Measurements from ENCODE around the gene ATG101.
"Not testable (repeated sequence)": the region's sequence is repeated elsewhere in the genome, so short reads cannot be mapped to it uniquely, and the experiment has no call there.

The ATG101 gene

GRCh38 chr12:52116222-52117125, 46.7 kb downstream of the ATG101 start:
- not testable (repeated sequence) for DNase-seq

DNA sequence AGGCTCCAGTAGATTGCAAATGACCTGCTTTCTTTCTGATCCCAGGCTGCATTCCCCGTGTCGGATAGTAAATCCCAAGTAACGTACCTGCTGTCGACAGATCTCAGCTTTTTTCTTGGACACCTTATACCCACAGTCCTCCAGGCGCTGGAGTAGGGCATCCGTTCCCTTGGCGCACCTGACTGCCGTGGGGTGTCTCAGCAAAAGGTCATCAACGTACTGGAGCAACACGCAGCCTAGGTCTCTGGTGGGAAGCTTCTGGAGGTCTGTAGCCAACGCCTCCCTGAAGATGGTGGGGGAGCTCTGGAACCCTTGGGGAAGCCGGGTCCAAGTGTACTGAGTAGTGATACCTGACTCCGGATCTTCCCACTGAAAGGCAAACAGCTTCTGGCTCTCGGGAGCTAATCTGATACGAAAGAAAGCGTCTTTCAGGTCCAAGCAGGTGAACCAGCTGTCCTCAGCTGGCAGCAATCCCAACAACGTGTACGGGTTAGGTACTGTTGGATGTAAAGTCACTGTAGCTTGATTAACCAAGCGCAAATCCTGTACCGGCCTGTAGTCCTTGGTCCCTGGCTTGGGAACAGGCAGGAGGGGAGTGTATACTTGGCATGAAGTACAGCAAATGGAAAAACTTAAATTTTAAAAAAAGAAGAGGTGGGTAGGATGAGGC, 48.2 kb downstream of the ATG101 start:
- DNase-seq = peak; percentile 6

DNA sequence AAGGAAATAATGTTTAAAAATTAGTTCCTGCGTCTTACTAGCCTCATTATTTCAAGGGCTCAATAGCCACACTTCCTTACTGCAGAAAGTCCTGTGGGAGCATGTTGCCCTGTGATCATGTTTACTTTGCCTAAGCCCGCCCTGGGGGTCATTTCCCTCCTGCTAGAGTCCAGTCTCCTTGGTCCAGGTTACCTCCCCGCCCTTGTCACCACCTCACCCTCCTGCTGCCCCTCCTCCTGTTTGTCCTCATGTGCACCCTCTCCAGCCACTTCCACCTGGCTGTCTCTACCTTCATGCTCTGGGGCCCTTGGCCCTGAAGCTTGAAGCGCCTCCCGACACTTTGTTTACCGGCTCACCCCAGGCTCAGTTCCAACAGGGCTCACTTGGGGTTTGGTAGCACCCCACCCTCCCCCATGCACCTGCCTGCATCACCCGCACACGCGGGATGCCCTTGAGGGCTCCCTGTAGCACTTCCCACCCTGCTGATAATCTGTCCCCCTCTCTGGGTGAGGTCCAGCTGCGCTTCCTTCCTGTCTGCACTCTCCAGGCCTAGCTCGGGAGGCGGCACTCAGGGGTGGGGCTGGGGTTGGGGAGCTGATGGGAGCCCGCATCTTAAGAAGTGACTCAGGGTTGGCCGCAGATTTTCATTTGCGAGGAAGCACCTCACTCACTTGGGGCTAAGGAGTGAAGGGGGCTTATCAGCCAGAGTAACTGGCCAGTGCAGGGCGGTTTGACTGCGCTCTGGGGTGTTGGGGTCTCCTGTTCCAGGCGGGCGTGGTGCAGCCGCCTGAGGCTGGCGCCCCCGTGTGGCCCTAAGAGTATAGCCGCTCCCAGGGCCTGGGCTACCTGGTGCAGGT, 49.8 kb downstream of the ATG101 start:
- DNase-seq = no peak

DNA sequence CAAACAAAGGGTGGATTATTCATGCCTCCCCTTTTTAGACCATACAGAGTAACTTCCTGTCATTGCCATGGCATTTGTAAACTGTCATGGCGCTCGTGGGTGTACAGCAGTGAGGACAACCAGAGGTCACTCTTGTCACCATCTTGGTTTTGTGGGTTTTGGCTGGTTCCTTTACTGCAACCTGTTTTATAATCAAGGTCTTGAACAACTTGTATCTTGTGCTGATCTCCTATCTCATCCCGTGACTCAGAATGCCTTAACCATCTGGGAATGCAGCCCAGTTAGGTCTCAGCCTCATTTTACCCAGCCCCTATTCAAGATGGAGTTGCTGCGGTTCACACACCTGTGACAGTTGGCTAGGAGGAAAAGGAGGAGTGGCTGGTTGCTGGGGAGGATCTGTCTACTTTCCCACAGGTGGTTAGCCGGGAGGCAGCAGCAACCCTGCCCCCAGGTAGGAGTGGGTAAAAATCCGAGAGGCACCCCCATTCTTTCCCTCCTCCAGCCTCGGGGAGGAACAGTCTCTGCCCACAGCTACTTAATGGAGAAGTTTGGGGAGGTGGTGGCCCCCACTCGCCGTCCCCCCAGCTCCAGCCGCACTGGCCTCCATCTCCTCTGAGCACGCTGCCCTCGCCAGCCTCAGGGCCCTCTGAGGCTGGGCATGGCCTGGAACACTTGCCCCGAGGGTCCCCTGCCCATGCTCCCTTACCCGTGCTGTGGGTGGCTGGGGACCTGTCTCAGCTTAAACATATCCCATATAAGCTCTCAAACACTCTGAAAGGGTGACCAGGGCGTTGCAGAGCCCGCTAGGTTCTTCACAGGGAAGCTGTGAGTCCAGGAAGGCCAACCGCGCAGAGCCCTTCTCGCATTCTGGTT, 51.4 kb downstream of the ATG101 start:
- no peak for DNase-seq

DNA sequence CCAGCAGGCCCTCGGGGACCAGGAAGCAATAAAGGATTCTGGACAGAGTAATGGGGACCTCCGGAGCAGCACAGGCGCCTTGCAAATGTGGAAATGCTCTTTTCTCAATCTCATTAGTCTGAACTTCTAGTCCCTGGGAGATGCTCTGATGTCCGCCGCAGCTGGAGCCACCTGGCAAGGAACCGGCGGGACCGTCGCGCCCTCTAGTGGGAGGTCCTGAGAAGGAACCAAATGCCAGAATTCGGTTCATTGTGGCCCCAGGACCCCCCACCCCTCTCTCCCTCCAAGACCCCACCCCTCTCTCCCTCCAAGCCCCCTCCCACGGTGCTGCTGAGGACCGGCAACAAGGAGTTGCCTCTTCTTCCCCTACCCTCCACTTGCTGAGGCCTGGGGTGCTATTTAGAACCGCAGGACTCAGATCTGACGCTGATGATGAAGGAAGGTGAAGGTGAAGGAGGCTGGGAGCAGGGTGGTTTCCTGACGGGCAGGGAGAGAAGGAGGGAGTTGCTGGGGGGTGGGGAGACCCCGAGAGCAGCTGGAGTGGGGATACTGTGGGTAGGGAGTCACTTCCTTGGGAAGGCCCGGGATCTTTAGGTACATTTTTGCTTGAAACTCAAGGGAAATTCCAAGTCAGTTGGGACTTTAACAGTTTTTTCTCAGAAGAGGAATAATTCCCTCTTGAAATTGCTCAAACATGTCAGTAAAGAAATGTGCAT, 52.2 kb downstream of the ATG101 start:
- peak; percentile 32 for DNase-seq

- no peak for DNase-seq
Measured at GRCh38 chr12:52122540-52122871, 52.7 kb downstream of the ATG101 start.

- DNase-seq = no peak
Measured at GRCh38 chr12:52122904-52123303, 53.1 kb downstream of the ATG101 start.

- DNase-seq = no peak
Measured at GRCh38 chr12:52123487-52124186, 53.9 kb downstream of the ATG101 start.

GRCh38 chr12:52125476-52125900, 55.7 kb downstream of the ATG101 start:
- DNase-seq = peak; percentile 46

DNA sequence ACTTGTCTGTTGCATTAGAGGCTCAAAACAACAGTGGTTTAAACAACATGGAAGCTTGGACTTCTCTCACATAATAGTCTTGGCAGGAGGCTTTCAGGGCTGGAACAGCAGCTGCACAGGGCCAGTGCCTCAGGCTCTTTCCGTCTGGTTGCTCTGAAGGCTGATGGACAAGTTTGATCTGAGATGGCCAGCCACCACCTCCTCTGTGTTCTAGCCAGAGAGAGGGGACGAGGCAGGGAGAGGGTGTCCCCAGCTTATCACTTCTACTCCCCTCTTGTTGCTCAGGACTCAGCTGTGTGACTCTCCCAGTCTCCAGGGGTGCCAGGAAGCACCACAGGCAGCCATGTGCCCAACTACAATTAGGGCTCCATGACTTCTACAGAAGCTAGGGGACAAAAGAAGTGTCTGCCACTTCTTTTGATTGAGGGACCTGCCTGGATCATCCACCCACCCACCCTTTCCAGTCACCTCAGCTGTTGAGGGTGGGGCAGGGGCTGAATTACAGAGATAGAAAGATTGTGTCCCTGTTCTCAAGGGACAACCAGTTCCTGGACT, 56.3 kb downstream of the ATG101 start:
- DNase-seq = no peak

All from NCI-H1105 treated with DMSO at 0.1 percent for 48 hours (cell line).